GM18502 (cell line): ENCODE results near the gene OPCML.
A peak's percentile ranks its signal among the peaks of the same experiment; 100 is the strongest.
"Not testable (repeated sequence)": the region's sequence is repeated elsewhere in the genome, so short reads cannot be mapped to it uniquely, and the experiment has no call there.

ENCODE experiments used
- ATAC-seq: cut with Tn5 transposase; IDR thresholded peaks from one replicate; pipeline ENCODE4 v1.9.1; 2021; ENCODE audit warnings: mild to moderate bottlenecking; ENCODE audit not compliant: unreplicated experiment, poor library complexity

The OPCML gene

GRCh38 chr11:132402071-132402684 lies 1130.1 kb downstream of the OPCML start:
- ATAC-seq = peak; percentile 95

GRCh38 chr11:132396318-132396717 lies 1136.0 kb downstream of the OPCML start:
- ATAC-seq = no peak

GRCh38 chr11:132395434-132395833 lies 1136.9 kb downstream of the OPCML start:
- ATAC-seq = no peak

GRCh38 chr11:132379540-132379939 lies 1152.8 kb downstream of the OPCML start:
- ATAC-seq = no peak

- ATAC-seq = no peak
Measured at GRCh38 chr11:132373405-132374143, 1158.7 kb downstream of the OPCML start.

- not testable (repeated sequence) for ATAC-seq
Measured at GRCh38 chr11:132370114-132370513, 1162.2 kb downstream of the OPCML start.

GRCh38 chr11:132367293-132367692 lies 1165.0 kb downstream of the OPCML start:
- no peak for ATAC-seq

GRCh38 chr11:132365650-132366049 lies 1166.7 kb downstream of the OPCML start:
- no peak for ATAC-seq
